Ovary (tissue), 3 donors: ENCODE results near the gene PARM1.

Source experiments
- POLR2A ChIP-seq: fragments of 450-650 bp; IDR thresholded peaks from one replicate; pipeline ENCODE4 v1.6.1; 2017; ENCODE audit warnings: antibody characterized with exemption, mild to moderate bottlenecking, moderate library complexity
- TF ChIP-seq, protein P1 (sequence below), 3 donors: fragments of 450-650 bp in 2 of 3; fragments of 200-600 bp in 1 of 3; IDR thresholded peaks; one replicate each; pipeline versions ENCODE4 v1.5.1 to v1.8.0; 2016 to 2022; ENCODE audit warnings: antibody characterized with exemption in 3 of 3, mild to moderate bottlenecking in 1 of 3
- donor health status: DM: no; HTN: no; CAD: no.

DNA sequence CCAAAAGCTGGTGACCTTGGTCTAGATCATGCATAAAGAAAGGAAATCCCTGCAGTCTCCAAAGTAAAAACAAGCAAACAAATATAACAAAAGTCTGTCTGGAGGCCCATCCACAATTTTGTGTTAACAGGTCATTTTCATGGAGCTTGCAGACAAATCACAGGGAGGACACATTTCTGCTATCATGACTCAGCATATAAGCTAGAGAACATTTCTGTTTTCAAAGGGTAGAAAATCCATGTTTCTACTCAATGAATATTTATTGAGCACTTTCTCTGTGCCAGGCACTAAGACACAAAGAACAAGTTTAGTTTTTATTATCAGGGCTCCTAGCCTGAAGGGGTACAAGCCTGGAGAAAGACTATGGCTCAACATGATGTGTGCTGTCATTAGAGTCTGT lies 71.1 kb downstream of the PARM1 start:
- no peak for TF ChIP-seq POLR2A
- TF ChIP-seq, protein P1, sequence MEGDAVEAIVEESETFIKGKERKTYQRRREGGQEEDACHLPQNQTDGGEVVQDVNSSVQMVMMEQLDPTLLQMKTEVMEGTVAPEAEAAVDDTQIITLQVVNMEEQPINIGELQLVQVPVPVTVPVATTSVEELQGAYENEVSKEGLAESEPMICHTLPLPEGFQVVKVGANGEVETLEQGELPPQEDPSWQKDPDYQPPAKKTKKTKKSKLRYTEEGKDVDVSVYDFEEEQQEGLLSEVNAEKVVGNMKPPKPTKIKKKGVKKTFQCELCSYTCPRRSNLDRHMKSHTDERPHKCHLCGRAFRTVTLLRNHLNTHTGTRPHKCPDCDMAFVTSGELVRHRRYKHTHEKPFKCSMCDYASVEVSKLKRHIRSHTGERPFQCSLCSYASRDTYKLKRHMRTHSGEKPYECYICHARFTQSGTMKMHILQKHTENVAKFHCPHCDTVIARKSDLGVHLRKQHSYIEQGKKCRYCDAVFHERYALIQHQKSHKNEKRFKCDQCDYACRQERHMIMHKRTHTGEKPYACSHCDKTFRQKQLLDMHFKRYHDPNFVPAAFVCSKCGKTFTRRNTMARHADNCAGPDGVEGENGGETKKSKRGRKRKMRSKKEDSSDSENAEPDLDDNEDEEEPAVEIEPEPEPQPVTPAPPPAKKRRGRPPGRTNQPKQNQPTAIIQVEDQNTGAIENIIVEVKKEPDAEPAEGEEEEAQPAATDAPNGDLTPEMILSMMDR (IDR thresholded peaks at IDR 0.05), result no peak
